ENCODE measurements around the gene GNAQ. TPM values are rescaled to one million over a fixed set of nuclear protein-coding genes. Genes with fewer than 3 reads are reported as not detected.

GNAQ gene
- total RNA-seq, 1 donor = 43.8 TPM

DNA sequence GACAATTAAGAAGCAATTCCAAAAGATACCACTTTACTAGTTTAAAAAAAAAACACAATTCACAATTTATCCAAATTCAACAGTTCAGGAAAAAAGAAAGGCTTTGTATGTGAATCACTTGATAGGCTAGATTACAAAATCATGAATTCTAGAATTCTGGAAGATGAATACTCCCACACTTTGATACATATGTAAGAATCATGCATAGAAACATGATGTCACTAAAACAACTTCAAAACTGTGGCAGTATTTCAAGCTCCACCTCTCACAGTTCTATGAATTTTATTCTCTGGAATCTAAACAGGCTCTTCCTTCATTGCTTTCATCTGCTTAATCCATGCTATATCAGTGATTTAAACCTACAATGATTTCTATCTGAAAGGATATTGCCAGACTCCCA is 51.0 kb downstream of the GNAQ start:
- no peak overlapping the region for H3K4me3 ChIP-seq (ENCODE audit: low read length)
- H3K4me1 ChIP-seq (ENCODE audit: insufficient read depth, low read length) = peaks cover 55% of the 10 kb centered on the region
- no peaks in the 10 kb centered on the region for H3K9me3 ChIP-seq (ENCODE audit: low read depth, low read length)
- no peaks in the 10 kb centered on the region for H3K27me3 ChIP-seq (ENCODE audit: insufficient read depth, low read length)

DNA sequence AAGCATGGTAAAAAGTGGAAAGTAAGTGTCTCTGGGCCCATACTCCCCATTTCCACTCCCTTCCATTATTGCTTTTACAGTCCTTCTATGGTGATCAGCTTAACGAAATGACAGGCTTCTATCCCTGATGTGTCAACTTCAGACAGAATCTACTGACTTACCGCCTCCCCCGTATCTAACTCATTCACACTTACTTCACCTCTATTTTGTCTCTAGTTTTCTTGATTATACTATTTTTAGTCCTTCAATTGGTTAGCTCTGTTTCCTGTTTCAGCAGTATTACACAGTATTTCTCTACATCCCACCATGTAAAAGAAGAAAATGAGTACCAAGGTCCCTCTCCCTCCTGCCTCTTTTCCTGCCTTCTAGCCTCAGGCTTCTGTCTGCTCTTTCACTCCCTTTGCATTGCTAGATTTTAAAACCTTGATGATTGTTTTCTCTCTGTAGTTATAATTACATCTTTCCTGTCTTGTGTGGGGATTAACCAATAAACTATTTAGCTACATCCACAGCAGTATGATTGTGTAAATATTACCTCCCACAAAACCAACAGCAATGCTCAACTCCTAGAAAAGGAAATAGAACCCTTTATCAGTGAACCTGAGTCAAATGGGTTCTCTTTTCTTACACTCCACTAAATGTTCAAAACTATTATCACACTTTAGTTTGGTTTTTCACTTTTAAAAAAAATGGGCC is 53.4 kb downstream of the GNAQ start:
- Histone ChIP-seq H3K4me3 (ENCODE audit: low read length) (no peak overlapping the region), H3K9me3 (ENCODE audit: low read depth, low read length) (no peaks in the 10 kb centered on the region), H3K4me1 (ENCODE audit: insufficient read depth, low read length) (peaks cover 48% of the 10 kb centered on the region), H3K27me3 (ENCODE audit: insufficient read depth, low read length) (no peaks in the 10 kb centered on the region)

DNA sequence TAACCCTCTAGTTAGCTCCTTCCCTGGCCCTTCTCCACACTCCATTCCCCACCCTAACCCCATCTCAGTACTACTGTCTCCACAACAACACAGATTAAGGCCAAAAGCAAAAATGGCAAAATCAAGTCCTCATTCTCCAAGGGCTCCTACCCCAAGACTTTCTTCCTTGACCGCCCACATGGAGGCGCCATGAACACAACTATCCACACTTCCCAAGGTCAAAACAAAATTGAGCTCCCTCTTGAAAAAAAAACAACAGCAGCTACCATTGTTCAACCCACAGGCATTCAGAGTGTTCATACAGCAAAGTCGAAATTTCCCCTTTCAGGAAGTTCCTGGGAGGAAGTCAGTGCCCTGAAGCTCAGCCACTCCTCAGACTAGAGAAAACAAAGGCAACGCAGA is 54.4 kb downstream of the GNAQ start:
- Histone ChIP-seq H3K4me1 (ENCODE audit: insufficient read depth, low read length) (peaks cover 38% of the 10 kb centered on the region), H3K4me3 (ENCODE audit: low read length) (no peak overlapping the region), H3K27me3 (ENCODE audit: insufficient read depth, low read length) (no peaks in the 10 kb centered on the region), H3K9me3 (ENCODE audit: low read depth, low read length) (no peaks in the 10 kb centered on the region)

DNA sequence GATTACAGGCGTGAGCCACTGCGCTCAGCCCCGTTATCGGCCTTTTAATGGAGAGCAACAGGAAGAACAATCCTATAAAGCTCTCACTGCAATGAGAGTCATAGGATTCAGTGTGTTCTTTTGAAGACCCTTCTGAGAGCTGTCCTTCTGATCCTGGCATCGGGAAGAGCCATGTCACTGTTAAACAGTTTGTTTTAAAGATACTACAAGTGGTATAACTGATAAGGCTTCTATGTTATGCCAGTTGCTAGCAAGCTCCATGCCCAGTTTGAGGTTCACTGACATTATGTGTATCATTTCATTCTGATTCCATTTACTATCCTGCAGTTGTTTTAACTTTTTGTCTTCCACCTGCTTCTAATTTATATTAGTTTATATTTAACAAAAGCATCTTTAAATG is 55.8 kb downstream of the GNAQ start:
- Histone ChIP-seq H3K9me3 (ENCODE audit: low read depth, low read length) (no peaks in the 10 kb centered on the region), H3K4me3 (ENCODE audit: low read length) (no peak overlapping the region), H3K4me1 (ENCODE audit: insufficient read depth, low read length) (peaks cover 26% of the 10 kb centered on the region), H3K27me3 (ENCODE audit: insufficient read depth, low read length) (no peaks in the 10 kb centered on the region)

- peaks cover 29% of the 10 kb centered on the region for H3K4me1 ChIP-seq (ENCODE audit: insufficient read depth, low read length)
- H3K27me3 ChIP-seq (ENCODE audit: insufficient read depth, low read length) = no peaks in the 10 kb centered on the region
- H3K4me3 ChIP-seq (ENCODE audit: low read length) = no peak overlapping the region
- H3K9me3 ChIP-seq (ENCODE audit: low read depth, low read length) = no peaks in the 10 kb centered on the region
These were observed 56.6 kb downstream of the GNAQ start for GRCh38 chr9:77975036-77975435.

DNA sequence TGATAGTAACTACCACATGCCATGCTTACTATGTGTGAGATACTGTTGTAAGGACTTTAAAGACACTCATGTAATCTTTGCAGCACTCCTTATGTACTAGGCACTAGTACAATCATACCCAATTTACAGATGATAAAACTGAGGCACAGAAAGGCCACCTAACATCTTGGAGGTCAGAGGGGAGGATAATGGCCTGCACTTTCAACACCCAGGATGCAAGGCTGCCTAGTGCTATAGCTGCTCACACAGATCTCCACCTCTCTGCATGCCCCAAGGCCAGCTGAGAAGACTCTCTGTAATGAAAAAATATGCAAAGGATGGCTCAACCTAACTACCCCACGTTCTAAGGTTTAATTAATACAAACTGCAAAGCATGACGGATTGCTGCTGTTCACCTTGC is 57.2 kb downstream of the GNAQ start:
- H3K27me3 ChIP-seq (ENCODE audit: insufficient read depth, low read length) = no peaks in the 10 kb centered on the region
- peaks cover 32% of the 10 kb centered on the region for H3K4me1 ChIP-seq (ENCODE audit: insufficient read depth, low read length)
- no peaks in the 10 kb centered on the region for H3K9me3 ChIP-seq (ENCODE audit: low read depth, low read length)
- H3K4me3 ChIP-seq (ENCODE audit: low read length) = no peak overlapping the region

- Histone ChIP-seq H3K4me3 (ENCODE audit: low read length) (no peak overlapping the region), H3K4me1 (ENCODE audit: insufficient read depth, low read length) (peaks cover 6% of the 10 kb centered on the region), H3K9me3 (ENCODE audit: low read depth, low read length) (no peaks in the 10 kb centered on the region), H3K27me3 (ENCODE audit: insufficient read depth, low read length) (no peaks in the 10 kb centered on the region)
These were observed 62.5 kb downstream of the GNAQ start for GRCh38 chr9:77969083-77969482.

GRCh38 chr9:77968506-77968905 is 63.1 kb downstream of the GNAQ start:
- Histone ChIP-seq H3K27me3 (ENCODE audit: insufficient read depth, low read length) (no peaks in the 10 kb centered on the region), H3K4me3 (ENCODE audit: low read length) (no peak overlapping the region)

GRCh38 chr9:77966718-77967117 is 64.9 kb downstream of the GNAQ start:
- Histone ChIP-seq H3K4me3 (ENCODE audit: low read length) (no peak overlapping the region), H3K9me3 (ENCODE audit: low read depth, low read length) (no peaks in the 10 kb centered on the region), H3K4me1 (ENCODE audit: insufficient read depth, low read length) (peaks cover 6% of the 10 kb centered on the region), H3K27me3 (ENCODE audit: insufficient read depth, low read length) (no peaks in the 10 kb centered on the region)

More at GRCh38 chr9:77968506-77968905, 63.1 kb downstream of the GNAQ start:
- Histone ChIP-seq H3K4me1 (ENCODE audit: insufficient read depth, low read length) (peaks cover 6% of the 10 kb centered on the region), H3K9me3 (ENCODE audit: low read depth, low read length) (no peaks in the 10 kb centered on the region)

DNA sequence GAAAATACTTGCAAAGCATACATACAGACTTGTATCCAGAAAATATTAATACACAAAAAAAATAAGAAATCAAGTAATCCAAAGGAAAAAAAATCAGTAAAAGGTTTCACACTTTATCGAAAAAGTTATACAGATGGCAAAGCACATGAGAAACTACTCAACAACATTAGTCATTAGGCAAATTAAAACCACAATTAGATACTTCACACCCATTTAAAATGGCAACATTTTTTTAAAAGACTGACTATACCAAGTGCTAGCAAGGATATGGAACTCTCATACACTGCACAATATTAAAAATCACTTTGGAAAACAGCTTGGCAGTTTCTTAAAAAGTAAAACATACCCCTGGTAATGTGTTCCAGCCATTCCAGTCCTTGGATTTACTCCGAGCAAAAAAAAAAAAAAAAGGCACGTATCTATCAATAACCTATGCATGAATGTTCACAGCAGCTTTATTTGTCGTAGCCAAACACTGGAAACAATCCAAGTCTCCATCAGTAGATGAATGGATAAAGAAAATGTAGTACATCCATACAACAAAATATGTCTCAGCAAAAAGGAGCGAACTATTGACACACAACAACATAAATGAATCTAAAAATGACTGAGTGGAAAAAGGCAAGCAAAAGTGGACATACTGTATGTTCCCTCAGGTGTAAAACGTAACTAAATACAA is 66.0 kb downstream of the GNAQ start:
- H3K27me3 ChIP-seq (ENCODE audit: insufficient read depth, low read length) = no peaks in the 10 kb centered on the region
- H3K4me1 ChIP-seq (ENCODE audit: insufficient read depth, low read length) = peaks cover 6% of the 10 kb centered on the region
- H3K9me3 ChIP-seq (ENCODE audit: low read depth, low read length) = no peaks in the 10 kb centered on the region
- no peak overlapping the region for H3K4me3 ChIP-seq (ENCODE audit: low read length)

DNA sequence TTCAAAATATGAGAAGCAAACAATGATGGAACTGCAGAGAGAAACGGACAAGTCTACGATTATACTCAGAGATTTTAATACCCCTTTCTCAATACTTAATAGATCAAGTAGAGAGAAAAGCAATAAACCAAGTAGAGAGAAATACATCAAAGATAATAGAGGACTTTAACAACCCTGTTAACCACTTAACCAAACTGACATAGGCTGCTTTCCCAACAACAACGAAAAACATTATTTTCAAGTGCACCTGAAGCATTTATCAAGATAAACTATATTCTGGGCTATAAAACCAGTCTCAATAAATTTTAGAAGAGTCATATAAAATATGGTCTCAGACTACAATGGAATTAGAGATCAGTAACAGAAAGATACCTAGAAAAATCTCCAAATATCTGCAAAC is 67.4 kb downstream of the GNAQ start:
- H3K4me3 ChIP-seq (ENCODE audit: low read length) = no peak overlapping the region
- H3K4me1 ChIP-seq (ENCODE audit: insufficient read depth, low read length) = no peaks in the 10 kb centered on the region
- no peaks in the 10 kb centered on the region for H3K27me3 ChIP-seq (ENCODE audit: insufficient read depth, low read length)
- no peaks in the 10 kb centered on the region for H3K9me3 ChIP-seq (ENCODE audit: low read depth, low read length)

DNA sequence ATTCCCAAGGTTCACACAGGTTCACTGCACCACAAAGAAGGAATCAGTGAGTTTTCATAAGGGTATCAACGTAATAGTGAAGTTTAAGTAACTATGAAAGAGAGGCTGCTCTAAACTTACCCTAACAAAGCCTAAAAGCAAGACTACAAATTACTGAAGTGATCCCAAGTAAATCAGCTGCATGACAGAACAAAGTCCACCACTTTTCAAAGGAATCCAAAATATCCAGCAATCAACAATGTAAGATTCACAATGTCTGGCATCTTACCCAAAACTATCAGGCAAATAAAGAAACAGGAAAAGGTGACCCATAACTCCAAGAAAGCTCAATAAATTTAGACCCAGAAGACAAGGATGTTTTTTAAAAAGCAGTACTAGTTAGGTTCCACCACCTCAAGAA is 70.1 kb downstream of the GNAQ start:
- Histone ChIP-seq H3K4me1 (ENCODE audit: insufficient read depth, low read length) (peaks cover 23% of the 10 kb centered on the region), H3K27me3 (ENCODE audit: insufficient read depth, low read length) (no peaks in the 10 kb centered on the region), H3K4me3 (ENCODE audit: low read length) (no peak overlapping the region), H3K9me3 (ENCODE audit: low read depth, low read length) (no peaks in the 10 kb centered on the region)

DNA sequence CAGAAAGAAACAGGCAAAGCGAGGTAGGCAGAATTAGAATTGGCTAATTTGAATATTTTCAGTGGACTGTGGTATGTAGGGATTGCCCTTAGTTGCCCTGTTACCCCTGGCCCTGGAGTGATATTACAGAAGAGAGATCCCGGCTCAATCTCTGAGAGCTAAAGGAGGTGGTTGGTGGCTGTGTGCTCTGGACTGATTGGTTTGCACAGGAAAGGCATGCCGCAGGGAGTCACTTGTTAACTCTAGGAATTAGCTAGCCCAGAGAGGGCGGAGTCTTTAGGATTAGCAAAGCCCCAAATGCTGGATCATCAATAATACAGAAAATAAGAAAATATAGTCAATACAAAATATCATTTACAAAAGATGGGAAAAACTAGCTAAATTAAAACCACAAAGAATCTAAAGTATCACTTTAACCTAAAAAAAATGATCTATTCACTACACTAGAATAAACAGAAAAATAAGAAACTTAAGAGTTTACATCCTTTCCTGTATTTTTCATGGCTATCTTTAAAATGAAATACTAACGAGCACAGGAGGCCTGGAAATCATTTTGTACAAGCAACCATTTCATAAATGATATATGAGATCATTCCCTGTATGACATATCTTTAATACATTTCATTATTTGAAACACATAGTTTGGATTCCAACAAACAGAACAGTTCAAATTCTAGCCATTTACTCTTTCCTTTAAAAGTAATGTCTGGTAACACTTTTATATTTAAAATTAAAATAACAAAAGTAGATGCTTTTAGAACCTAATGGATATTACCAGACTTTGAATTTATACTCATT is 71.1 kb downstream of the GNAQ start:
- Histone ChIP-seq H3K4me3 (ENCODE audit: low read length) (no peak overlapping the region), H3K27me3 (ENCODE audit: insufficient read depth, low read length) (no peaks in the 10 kb centered on the region), H3K4me1 (ENCODE audit: insufficient read depth, low read length) (peaks cover 26% of the 10 kb centered on the region), H3K9me3 (ENCODE audit: low read depth, low read length) (no peaks in the 10 kb centered on the region)

DNA sequence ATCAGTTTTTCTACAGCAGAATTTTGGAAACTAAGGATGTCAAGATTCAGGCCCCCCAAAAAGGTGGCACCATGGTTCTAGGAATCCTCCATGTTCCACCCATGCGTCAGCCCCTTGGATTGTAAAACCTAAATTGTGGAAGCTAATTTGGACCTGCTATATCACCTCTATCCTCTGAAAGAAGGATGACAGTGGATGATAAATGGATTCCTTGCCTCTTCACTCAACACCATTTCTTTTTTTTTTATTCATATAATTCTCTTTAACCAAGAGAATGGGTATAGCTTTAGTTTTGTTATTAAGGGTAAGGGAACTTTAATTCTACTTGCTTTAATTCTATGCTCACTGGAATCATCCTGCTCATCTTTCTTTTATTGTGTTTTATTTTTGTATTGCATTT is 71.8 kb downstream of the GNAQ start:
- Histone ChIP-seq H3K9me3 (ENCODE audit: low read depth, low read length) (no peaks in the 10 kb centered on the region), H3K4me1 (ENCODE audit: insufficient read depth, low read length) (peaks cover 28% of the 10 kb centered on the region), H3K27me3 (ENCODE audit: insufficient read depth, low read length) (no peaks in the 10 kb centered on the region), H3K4me3 (ENCODE audit: low read length) (no peak overlapping the region)

GRCh38 chr9:77957652-77958051 is 74.0 kb downstream of the GNAQ start:
- H3K4me3 ChIP-seq (ENCODE audit: low read length) = no peak overlapping the region
- H3K9me3 ChIP-seq (ENCODE audit: low read depth, low read length) = no peaks in the 10 kb centered on the region
- peaks cover 48% of the 10 kb centered on the region for H3K4me1 ChIP-seq (ENCODE audit: insufficient read depth, low read length)
- H3K27me3 ChIP-seq (ENCODE audit: insufficient read depth, low read length) = no peaks in the 10 kb centered on the region
